Hematopoietic multipotent progenitor cell treated with erythropoietin and hydrocortisone succinate and interleukin-3 and kit ligand, for 4 days (in vitro differentiated cells): ENCODE data around the gene PIM2.
A peak's percentile ranks its signal among the peaks of the same experiment; 100 is the strongest.
"Not testable (repeated sequence)": the region's sequence is repeated elsewhere in the genome, so short reads cannot be mapped to it uniquely, and the experiment has no call there.

Experiments
- DNase-seq: peaks from one replicate; pipeline ENCODE4 v3.0.0-alpha.2; 2015

PIM2 gene

GRCh38 chrX:48904180-48904579 is 14.6 kb downstream of the PIM2 start:
- DNase-seq, result no peak

GRCh38 chrX:48903290-48903689 is 15.5 kb downstream of the PIM2 start:
- no peak for DNase-seq

- no peak for DNase-seq
These were observed 16.0 kb downstream of the PIM2 start for GRCh38 chrX:48902776-48903175.

GRCh38 chrX:48902135-48902534 is 16.7 kb downstream of the PIM2 start:
- DNase-seq, result no peak

- no peak for DNase-seq
These were observed 17.8 kb downstream of the PIM2 start for GRCh38 chrX:48901069-48901468.

- no peak for DNase-seq
These were observed 19.8 kb downstream of the PIM2 start for GRCh38 chrX:48899078-48899410.

- DNase-seq, result peak; percentile 97
These were observed 21.1 kb downstream of the PIM2 start, which contains the start of the genes PQBP1 and TIMM17B for GRCh38 chrX:48897625-48898306. PQBP1 (plus strand) TSS chrX:48897930; CDS start chrX:48898510, 580 bp downstream. TIMM17B (minus strand) TSS chrX:48897768; CDS start chrX:48897749, 19 bp downstream.

GRCh38 chrX:48897157-48897624 is 21.6 kb downstream of the PIM2 start:
- peak; percentile 89 for DNase-seq

GRCh38 chrX:48896611-48897011 is 22.2 kb downstream of the PIM2 start:
- no peak for DNase-seq

- no peak for DNase-seq
These were observed 23.9 kb downstream of the PIM2 start for GRCh38 chrX:48894891-48895290.

- no peak for DNase-seq
These were observed 25.1 kb downstream of the PIM2 start for GRCh38 chrX:48893556-48894348.

GRCh38 chrX:48892896-48893295 is 25.9 kb downstream of the PIM2 start:
- DNase-seq, result no peak

- peak; percentile 93 for DNase-seq
These were observed 27.2 kb downstream of the PIM2 start for GRCh38 chrX:48891402-48892288.

- peak; percentile 23 for DNase-seq
These were observed 27.9 kb downstream of the PIM2 start for GRCh38 chrX:48890934-48891401.

- DNase-seq, result no peak
These were observed 28.4 kb downstream of the PIM2 start for GRCh38 chrX:48890296-48890925.

- DNase-seq, result not testable (repeated sequence)
These were observed 32.2 kb downstream of the PIM2 start for GRCh38 chrX:48886586-48886985.

- DNase-seq, result no peak
These were observed 35.1 kb downstream of the PIM2 start for GRCh38 chrX:48883729-48884128.

GRCh38 chrX:48876944-48877343 is 41.9 kb downstream of the PIM2 start:
- not testable (repeated sequence) for DNase-seq

GRCh38 chrX:48872017-48872416 is 46.8 kb downstream of the PIM2 start:
- DNase-seq, result not testable (repeated sequence)

GRCh38 chrX:48864210-48864609 is 54.6 kb downstream of the PIM2 start:
- peak; percentile 13 for DNase-seq
